Hepatocyte (in vitro differentiated cells): ENCODE results near the gene SLC7A14. TPM values are rescaled to one million over a fixed set of nuclear protein-coding genes. Genes with fewer than 3 reads are reported as not detected.

Experiments used
- DNase-seq: peaks from one replicate; pipeline ENCODE4 v3.0.0-alpha.2; 2016; ENCODE audit warnings: low spot score
- H2AFZ ChIP-seq: fragments of 200-600 bp; sonication (generic); 2 replicates; pipeline ENCODE4 v1.6.0; 2016; ENCODE audit warnings: antibody characterized with exemption, mild to moderate bottlenecking
- H3K27ac ChIP-seq: fragments of 200-600 bp; sonication (generic); 2 replicates; pipeline ENCODE4 v1.5.1; 2016; ENCODE audit warnings: mild to moderate bottlenecking
- H3K27me3 ChIP-seq: fragments of 200-600 bp; sonication (generic); 2 replicates; pipeline ENCODE4 v1.6.1; 2016
- H3K36me3 ChIP-seq: fragments of 200-600 bp; sonication (generic); replicated peaks from 2 replicates; pipeline ENCODE4 v1.5.1; 2016; ENCODE audit warnings: low read depth; ENCODE audit not compliant: insufficient read depth
- H3K4me1 ChIP-seq: fragments of 200-600 bp; sonication (generic); 2 replicates; pipeline ENCODE4 v1.5.1; 2016; ENCODE audit warnings: mild to moderate bottlenecking, moderate library complexity; ENCODE audit not compliant: insufficient read depth
- H3K4me2 ChIP-seq: fragments of 200-600 bp; sonication (generic); 2 replicates; pipeline ENCODE4 v1.6.0; 2016
- H3K4me3 ChIP-seq: fragments of 200-600 bp; sonication (generic); 2 replicates; pipeline ENCODE4 v1.5.1; 2016; ENCODE audit warnings: mild to moderate bottlenecking
- H3K79me2 ChIP-seq: fragments of 200-600 bp; sonication (generic); 2 replicates; pipeline ENCODE4 v1.6.0; 2017; ENCODE audit warnings: mild to moderate bottlenecking
- H3K9me2 ChIP-seq: fragments of 200-600 bp; sonication (generic); replicated peaks from 2 replicates; pipeline ENCODE4 v1.6.0; 2017; ENCODE audit warnings: mild to moderate bottlenecking; ENCODE audit not compliant: insufficient read depth
- H3K9me3 ChIP-seq: fragments of 200-600 bp; sonication (generic); 2 replicates; pipeline ENCODE4 v1.5.1; 2016; ENCODE audit warnings: low read depth, mild to moderate bottlenecking
- H4K20me1 ChIP-seq: fragments of 200-600 bp; sonication (generic); 2 replicates; pipeline ENCODE4 v1.6.0; 2016; ENCODE audit warnings: mild to moderate bottlenecking; ENCODE audit not compliant: insufficient read depth, poor library complexity, severe bottlenecking
- CTCF ChIP-seq: fragments of 200-600 bp; sonication (generic); IDR thresholded peaks from 2 replicates; pipeline ENCODE4 v1.5.1; 2016; ENCODE audit warnings: antibody characterized with exemption, mild to moderate bottlenecking; ENCODE audit not compliant: poor library complexity
- EZH2 ChIP-seq: fragments of 200-600 bp; sonication (generic); IDR thresholded peaks from 2 replicates; pipeline ENCODE4 v1.6.1; 2016; ENCODE audit warnings: antibody characterized with exemption, mild to moderate bottlenecking, borderline replicate concordance
- EZH2phosphoT487 ChIP-seq: fragments of 200-600 bp; sonication (generic); IDR thresholded peaks from one replicate; pipeline ENCODE4 v1.6.1; 2018; ENCODE audit warnings: antibody characterized with exemption, mild to moderate bottlenecking, low read depth, moderate library complexity; ENCODE audit not compliant: unreplicated experiment, severe bottlenecking
- WGBS: methylation state at CpG from one replicate; pipeline ENCODE4 v1.1.6; 2016; ENCODE audit warnings: low lambda C conversion rate; ENCODE audit errors: missing lambda C conversion rate; 5-methylcytosine and 5-hydroxymethylcytosine counted together
- polyA plus RNA-seq: library from polyadenylated mRNA; unstranded; fragments of >200 nt; fragmentation: Nextera tagmentation; extraction: Ambion mirVana; gene quantifications from 2 replicates; pipeline ENCODE4 v1.2.1, GENCODE V29; 2016
- total RNA-seq: library from RNA; depleted of rRNA; stranded (reverse); fragments of >200 nt; gene quantifications from 2 replicates; pipeline ENCODE4 v1.2.3, GENCODE V29; 2014

SLC7A14 gene
- total and polyA plus RNA-seq, 2 experiments from 2014 or later, result 0.10 TPM; not detected in 1

- Histone ChIP-seq H3K79me2 (no peaks in the 10 kb centered on the region), H2AFZ (no peak overlapping the region), H3K9me3 (no peaks in the 10 kb centered on the region), H3K27me3 (no peaks in the 10 kb centered on the region), H3K27ac (no peak overlapping the region), H3K4me3 (no peak overlapping the region), H3K36me3 (no peaks in the 10 kb centered on the region), H3K4me1 (no peaks in the 10 kb centered on the region), H3K9me2 (no peaks in the 10 kb centered on the region), H4K20me1 (no peaks in the 10 kb centered on the region), H3K4me2 (no peak overlapping the region)
- WGBS, result 90% methylated on average over 1 of the region's 1 CpG
- no peak for DNase-seq
- TF ChIP-seq EZH2 (no peak), EZH2phosphoT487 (no peak), CTCF (no peak)
Observed at GRCh38 chr3:170562080-170562479, 23.8 kb downstream of the SLC7A14 start.

GRCh38 chr3:170560717-170561382 is 25.0 kb downstream of the SLC7A14 start:
- Histone ChIP-seq H3K9me3 (no peaks in the 10 kb centered on the region), H3K36me3 (no peaks in the 10 kb centered on the region), H4K20me1 (no peaks in the 10 kb centered on the region), H3K4me3 (no peak overlapping the region), H3K27me3 (no peaks in the 10 kb centered on the region), H3K4me1 (no peaks in the 10 kb centered on the region), H3K27ac (no peak overlapping the region), H3K4me2 (no peak overlapping the region), H3K79me2 (no peaks in the 10 kb centered on the region), H2AFZ (no peak overlapping the region), H3K9me2 (no peaks in the 10 kb centered on the region)
- DNase-seq, result no peak
- TF ChIP-seq EZH2, result no peak
- no peak for TF ChIP-seq EZH2phosphoT487
- no peak for TF ChIP-seq CTCF
- WGBS, result 90% methylated on average over 5 of the region's 5 CpGs

GRCh38 chr3:170560296-170560695 is 25.6 kb downstream of the SLC7A14 start:
- Histone ChIP-seq H3K36me3 (no peaks in the 10 kb centered on the region), H3K79me2 (no peaks in the 10 kb centered on the region), H3K4me2 (no peak overlapping the region), H3K4me3 (no peak overlapping the region), H4K20me1 (no peaks in the 10 kb centered on the region), H3K27ac (no peak overlapping the region), H3K27me3 (no peaks in the 10 kb centered on the region), H3K4me1 (no peaks in the 10 kb centered on the region), H2AFZ (no peak overlapping the region), H3K9me3 (no peaks in the 10 kb centered on the region), H3K9me2 (no peaks in the 10 kb centered on the region)
- 85% methylated on average over 4 of the region's 4 CpGs for WGBS
- no peak for TF ChIP-seq EZH2phosphoT487
- TF ChIP-seq CTCF, result no peak
- no peak for TF ChIP-seq EZH2
- no peak for DNase-seq
